ENCODE results near the gene CHRM4. TPM values are rescaled to one million over a fixed set of nuclear protein-coding genes. Genes with fewer than 3 reads are reported as not detected.
A peak's percentile ranks its signal among the peaks of the same experiment; 100 is the strongest.
"Not testable (repeated sequence)": the region's sequence is repeated elsewhere in the genome, so short reads cannot be mapped to it uniquely, and the experiment has no call there.

CHRM4 gene
- total and polyA plus RNA-seq, 2 of the 13 experiments (the other 11 are each of a cell fraction or from before 2014, with no cell fraction given): 0.13 to 0.21 TPM

- TF ChIP-seq CBFB (CRISPR knock-in tag; IDR thresholded peaks at IDR 0.05): peak; percentile 17; the same call in 1 of the 2 replicates
- peak; percentile 13; the same call in 1 of the 2 replicates for TF ChIP-seq ZBTB38 (CRISPR knock-in tag; IDR thresholded peaks at IDR 0.05)
- TF ChIP-seq SIX4 (CRISPR knock-in tag; IDR thresholded peaks at IDR 0.05): peak; percentile 86
- TF ChIP-seq PHF21A (CRISPR knock-in tag; IDR thresholded peaks at IDR 0.05): 0 out of 2 replicates have a peak, but pooled peaks have one; percentile 32
- TF ChIP-seq ZNF768 (CRISPR knock-in tag; IDR thresholded peaks at IDR 0.05): peak; percentile 25; the same call in 1 of the 2 replicates
- peak; percentile 29; the same call in 1 of the 2 replicates for TF ChIP-seq ESRRA (CRISPR knock-in tag; IDR thresholded peaks at IDR 0.05; ENCODE audit: low read depth)
- TF ChIP-seq ZNF501 (CRISPR knock-in tag; IDR thresholded peaks at IDR 0.05): peak; percentile 39; the same call in 1 of the 2 replicates
- TF ChIP-seq KDM2A (CRISPR knock-in tag; IDR thresholded peaks at IDR 0.05; ENCODE audit: borderline replicate concordance, low read depth): peak; percentile 64; the same call in 1 of the 2 replicates
- 0 out of 2 replicates have a peak, but pooled peaks have one; percentile 26 for TF ChIP-seq THAP11 (CRISPR knock-in tag; IDR thresholded peaks at IDR 0.05)
- TF ChIP-seq SP1, LCORL (IDR thresholded peaks at IDR 0.05): not testable (repeated sequence)
- TF ChIP-seq SP1 (CRISPR knock-in tag; IDR thresholded peaks at IDR 0.05): 0 out of 2 replicates have a peak, but pooled peaks have one; percentile 14
- 0 out of 2 replicates have a peak, but pooled peaks have one; percentile 38 for TF ChIP-seq ZBTB25 (CRISPR knock-in tag; IDR thresholded peaks at IDR 0.05)
- peak; percentile 24; the same call in 1 of the 2 replicates for TF ChIP-seq ZBTB20 (CRISPR knock-in tag; IDR thresholded peaks at IDR 0.05; ENCODE audit: borderline replicate concordance, low read depth)
- TF ChIP-seq DR1 (CRISPR knock-in tag; IDR thresholded peaks at IDR 0.05): peak; percentile 68
- TF ChIP-seq SMAD9 (CRISPR knock-in tag; IDR thresholded peaks at IDR 0.05): peak; percentile 7; the same call in 1 of the 2 replicates
- peak; percentile 81; the same call in 1 of the 2 replicates for TF ChIP-seq PATZ1 (CRISPR knock-in tag; IDR thresholded peaks at IDR 0.05)
- TF ChIP-seq LCORL (CRISPR knock-in tag; IDR thresholded peaks at IDR 0.05): 0 out of 2 replicates have a peak, but pooled peaks have one; percentile 49
- TF ChIP-seq ZNF564 (CRISPR knock-in tag; IDR thresholded peaks at IDR 0.05): 0 out of 2 replicates have a peak, but pooled peaks have one; percentile 49
- TF ChIP-seq KAT7 (CRISPR knock-in tag; IDR thresholded peaks at IDR 0.05; ENCODE audit: borderline replicate concordance): peak; percentile 35; the same call in 1 of the 2 replicates
- 0 out of 2 replicates have a peak, but pooled peaks have one; percentile 59 for TF ChIP-seq CENPT (CRISPR knock-in tag; IDR thresholded peaks at IDR 0.05; ENCODE audit: low read depth)
Observed at GRCh38 chr11:46379482-46380293, 11.9 kb downstream of the CHRM4 start (continued).
